HFFc6 (cell line): ENCODE results near the gene CACNA1C. TPM values are rescaled to one million over a fixed set of nuclear protein-coding genes. Genes with fewer than 3 reads are reported as not detected.

ENCODE experiments used
- DNase-seq: peaks from one replicate; pipeline ENCODE4 v3.0.0-alpha.2; 2018
- H3K27ac Mint-ChIP-seq: 2 replicates; pipeline ENCODE4 v1.8.0; 2020; ENCODE audit warnings: mild to moderate bottlenecking, mixed read lengths
- H3K27me3 Mint-ChIP-seq: 2 replicates; pipeline ENCODE4 v1.8.0; 2021; ENCODE audit warnings: mild to moderate bottlenecking, moderate library complexity, mixed read lengths; ENCODE audit not compliant: insufficient read depth
- H3K36me3 Mint-ChIP-seq: 2 replicates; pipeline ENCODE4 v1.8.0; 2021; ENCODE audit warnings: low read depth, mixed read lengths
- H3K4me1 Mint-ChIP-seq: 2 replicates; pipeline ENCODE4 v1.8.0; 2020; ENCODE audit warnings: low read depth, mixed read lengths
- H3K4me3 Mint-ChIP-seq: 2 replicates; pipeline ENCODE4 v1.8.0; 2020; ENCODE audit warnings: mild to moderate bottlenecking, moderate library complexity, mixed read lengths
- H3K9me3 Mint-ChIP-seq: 2 replicates; pipeline ENCODE4 v1.8.0; 2020; ENCODE audit warnings: mild to moderate bottlenecking, mixed read lengths
- total RNA-seq, 6 experiments: library from RNA; stranded (reverse); fragmentation: NEBNext Ultra II Directional; extraction: Animal tissue kit (Norgen Biotek cat#: 25700); gene quantifications; 2 replicates in 1 of 6; 3 replicates in 5 of 6; pipeline ENCODE4 v1.2.3, GENCODE V29; 2021
- TF ChIP-seq, protein P1 (sequence below): fragments of 200-600 bp; sonication (generic); IDR thresholded peaks from 2 replicates; pipeline ENCODE4 v1.5.0; 2021; ENCODE audit warnings: antibody characterized with exemption, mild to moderate bottlenecking

CACNA1C gene
- total RNA-seq, 6 experiments from 2014 or later = 6.7 to 11.5 (median 10.6) TPM

DNA sequence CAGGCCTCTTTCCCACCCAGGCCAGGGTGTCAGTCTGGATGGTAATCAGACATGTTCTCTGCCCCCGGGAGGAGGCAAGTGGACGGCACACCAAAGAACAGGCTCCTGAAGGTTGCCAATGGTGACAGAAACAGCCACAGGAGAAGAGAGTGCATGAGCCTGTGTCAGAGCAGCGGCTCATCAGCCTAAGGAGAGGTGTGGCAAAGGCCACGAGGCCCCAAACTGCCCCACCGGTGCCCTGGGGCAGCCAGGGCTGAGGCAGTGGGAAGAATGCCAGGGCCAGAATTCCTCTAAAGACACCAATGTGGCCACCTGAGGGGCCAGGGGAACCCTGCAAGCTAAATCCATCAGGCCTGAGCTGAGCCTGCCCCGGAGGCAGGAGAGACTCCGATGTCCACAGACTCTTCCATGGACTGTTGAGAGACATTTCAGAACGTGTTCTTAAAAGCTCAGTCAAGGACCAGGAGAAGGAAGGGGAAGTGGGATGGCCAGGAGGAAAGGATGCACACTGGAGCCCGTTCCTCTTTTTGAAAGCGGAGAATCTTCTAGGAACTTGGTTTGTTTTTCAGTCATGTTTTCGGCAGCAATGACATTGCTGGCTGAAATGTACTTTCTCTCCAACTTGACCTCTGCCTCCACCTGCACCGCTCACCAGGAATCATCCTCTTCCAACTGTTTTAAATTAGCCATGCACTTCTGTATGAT, 565.7 kb downstream of the CACNA1C start:
- no peak for DNase-seq
- Mint-ChIP-seq H3K27me3 (peaks cover 2% of the 10 kb centered on the region; the same call in 1 of the 2 replicates), H3K27ac (no peak overlapping the region), H3K4me3 (no peak overlapping the region), H3K9me3 (no peaks in the 10 kb centered on the region), H3K4me1 (peaks cover 21% of the 10 kb centered on the region), H3K36me3 (peaks cover 5% of the 10 kb centered on the region)
- TF ChIP-seq, protein P1, sequence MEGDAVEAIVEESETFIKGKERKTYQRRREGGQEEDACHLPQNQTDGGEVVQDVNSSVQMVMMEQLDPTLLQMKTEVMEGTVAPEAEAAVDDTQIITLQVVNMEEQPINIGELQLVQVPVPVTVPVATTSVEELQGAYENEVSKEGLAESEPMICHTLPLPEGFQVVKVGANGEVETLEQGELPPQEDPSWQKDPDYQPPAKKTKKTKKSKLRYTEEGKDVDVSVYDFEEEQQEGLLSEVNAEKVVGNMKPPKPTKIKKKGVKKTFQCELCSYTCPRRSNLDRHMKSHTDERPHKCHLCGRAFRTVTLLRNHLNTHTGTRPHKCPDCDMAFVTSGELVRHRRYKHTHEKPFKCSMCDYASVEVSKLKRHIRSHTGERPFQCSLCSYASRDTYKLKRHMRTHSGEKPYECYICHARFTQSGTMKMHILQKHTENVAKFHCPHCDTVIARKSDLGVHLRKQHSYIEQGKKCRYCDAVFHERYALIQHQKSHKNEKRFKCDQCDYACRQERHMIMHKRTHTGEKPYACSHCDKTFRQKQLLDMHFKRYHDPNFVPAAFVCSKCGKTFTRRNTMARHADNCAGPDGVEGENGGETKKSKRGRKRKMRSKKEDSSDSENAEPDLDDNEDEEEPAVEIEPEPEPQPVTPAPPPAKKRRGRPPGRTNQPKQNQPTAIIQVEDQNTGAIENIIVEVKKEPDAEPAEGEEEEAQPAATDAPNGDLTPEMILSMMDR = no peak

DNA sequence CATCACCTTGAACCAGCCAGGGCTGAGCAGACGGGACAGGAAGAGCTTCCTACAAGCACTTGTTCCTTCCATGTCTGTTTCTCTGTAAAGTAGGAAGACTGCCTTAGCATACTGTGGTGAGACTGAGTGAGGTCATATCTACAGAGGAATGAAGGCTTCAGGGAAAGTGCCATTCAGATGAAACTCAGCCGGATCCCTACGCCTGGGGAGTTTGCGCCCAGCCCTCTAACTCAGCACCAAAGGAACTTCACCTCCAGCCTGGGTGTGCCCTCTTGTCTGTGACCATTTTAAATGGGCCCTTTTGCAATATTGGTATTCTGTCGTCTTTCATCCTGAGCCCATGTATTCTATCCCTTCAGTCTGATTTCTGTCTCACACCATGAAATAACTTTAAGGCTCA, 566.3 kb downstream of the CACNA1C start:
- Mint-ChIP-seq H3K36me3 (peaks cover 5% of the 10 kb centered on the region), H3K4me1 (peaks cover 14% of the 10 kb centered on the region), H3K9me3 (no peaks in the 10 kb centered on the region), H3K4me3 (no peak overlapping the region), H3K27ac (no peak overlapping the region), H3K27me3 (peaks cover 4% of the 10 kb centered on the region)
- TF ChIP-seq, protein P1 = no peak
- no peak for DNase-seq

DNA sequence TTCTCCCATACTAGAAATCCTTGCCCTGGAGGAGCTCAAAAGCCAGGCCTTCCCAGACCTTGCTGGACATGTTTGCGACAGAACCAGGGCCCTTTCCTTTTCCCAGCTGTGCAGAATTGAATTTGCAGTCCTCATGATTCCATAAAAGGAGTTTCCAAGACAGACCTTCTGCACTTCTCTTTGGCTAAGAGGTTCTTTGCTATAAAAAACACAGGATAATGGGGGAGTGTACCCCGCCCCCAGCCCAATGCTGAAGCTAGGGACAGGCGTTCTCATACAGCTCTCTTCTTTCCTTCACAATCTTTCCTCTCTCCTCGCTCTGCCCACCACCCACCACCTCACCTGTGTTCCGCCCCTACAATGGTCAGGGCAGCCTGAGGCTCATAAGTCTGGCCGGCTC, 569.7 kb downstream of the CACNA1C start:
- DNase-seq = no peak
- H3K27me3 Mint-ChIP-seq = peaks cover 6% of the 10 kb centered on the region

DNA sequence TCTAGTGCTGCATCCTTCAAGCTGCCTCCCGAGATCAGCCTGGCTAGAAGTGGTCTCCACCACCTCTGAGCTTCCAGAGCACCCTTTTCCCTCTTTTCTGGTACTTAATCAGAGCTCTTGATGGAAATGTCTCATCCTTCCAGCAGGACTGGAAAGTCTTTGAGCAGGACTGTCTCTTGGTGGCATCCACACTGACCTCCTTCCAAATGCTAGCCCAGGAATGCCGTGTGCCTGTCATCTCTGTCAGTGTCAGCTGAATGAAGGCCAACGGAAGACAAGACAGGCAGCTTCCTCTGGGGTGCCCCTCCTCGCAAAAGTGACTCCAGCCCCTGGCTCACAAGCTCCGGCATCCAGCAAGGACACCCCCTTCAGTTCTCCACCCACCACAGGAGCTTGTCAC, 570.7 kb downstream of the CACNA1C start:
- DNase-seq = no peak
- H3K27me3 Mint-ChIP-seq = peaks cover 6% of the 10 kb centered on the region
- peaks cover 6% of the 10 kb centered on the region for H3K4me1 Mint-ChIP-seq
- no peak overlapping the region for H3K27ac Mint-ChIP-seq
- H3K4me3 Mint-ChIP-seq = no peak overlapping the region
- no peaks in the 10 kb centered on the region for H3K9me3 Mint-ChIP-seq
- TF ChIP-seq, protein P1 = no peak
- H3K36me3 Mint-ChIP-seq = peaks cover 5% of the 10 kb centered on the region

More for the DNA sequence above, 569.7 kb downstream of the CACNA1C start:
- H3K4me1 Mint-ChIP-seq = peaks cover 6% of the 10 kb centered on the region
- no peaks in the 10 kb centered on the region for H3K9me3 Mint-ChIP-seq
- no peak overlapping the region for H3K27ac Mint-ChIP-seq
- H3K36me3 Mint-ChIP-seq = peaks cover 5% of the 10 kb centered on the region
- TF ChIP-seq, protein P1 = no peak
- no peak overlapping the region for H3K4me3 Mint-ChIP-seq

DNA sequence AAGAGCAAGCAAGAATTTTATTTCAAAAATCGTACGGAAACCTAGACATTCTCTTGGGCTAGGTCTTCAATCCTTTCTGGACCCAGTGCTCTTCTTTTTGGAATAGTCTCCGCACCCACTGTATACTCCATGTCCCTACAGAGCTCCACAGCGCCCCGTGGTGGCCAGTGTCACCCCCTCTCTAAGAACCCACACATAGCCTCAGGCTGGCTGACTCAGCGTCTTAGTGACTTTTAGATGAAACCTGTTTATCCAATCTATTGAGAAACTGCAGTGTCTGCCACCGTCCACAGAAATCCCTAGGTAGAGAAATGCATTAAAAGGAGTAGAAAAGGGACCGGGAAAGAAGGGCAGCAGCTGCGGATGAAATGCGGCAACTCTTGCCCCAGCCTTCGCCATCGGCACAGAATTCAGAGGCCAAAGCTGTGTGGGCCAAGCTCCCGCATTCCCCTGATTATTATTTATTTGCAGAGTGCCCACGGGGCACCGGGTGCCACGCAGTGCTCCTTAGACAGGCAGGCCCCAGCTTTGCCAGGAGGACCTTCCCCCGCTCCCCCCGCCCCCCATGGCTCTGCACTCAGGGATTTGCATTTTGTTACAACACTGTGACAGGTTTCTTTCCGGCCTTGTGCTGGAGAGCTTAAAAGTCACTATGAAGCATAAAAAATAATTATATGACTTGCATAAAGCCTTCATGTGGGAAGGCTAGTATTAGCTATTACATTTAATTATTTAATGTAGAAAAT, 571.9 kb downstream of the CACNA1C start:
- no peaks in the 10 kb centered on the region for H3K9me3 Mint-ChIP-seq
- H3K4me1 Mint-ChIP-seq = peaks cover 6% of the 10 kb centered on the region
- H3K4me3 Mint-ChIP-seq = no peak overlapping the region
- H3K27me3 Mint-ChIP-seq = peaks cover 6% of the 10 kb centered on the region
- no peak overlapping the region; the same call in 1 of the 2 replicates for H3K27ac Mint-ChIP-seq
- TF ChIP-seq, protein P1 = peak; percentile 76
- H3K36me3 Mint-ChIP-seq = peaks cover 1% of the 10 kb centered on the region
- DNase-seq = peak; percentile 50
